Activated CD4-positive, alpha-beta T cell treated with anti-CD3 and anti-CD28 coated beads for 24 hours (primary cell): ENCODE data around the gene TNFSF8.

Experiments used
- DNase-seq, 2 donors: peaks; one replicate each; pipeline ENCODE4 v3.0.0-alpha.2; 2020; ENCODE audit warnings: low read depth in 2 of 2

Gene TNFSF8

GRCh38 chr9:114869845-114870244 is 60.5 kb downstream of the TNFSF8 start:
- no peak for DNase-seq

- DNase-seq, result no peak
Measured at GRCh38 chr9:114869378-114869777, 61.0 kb downstream of the TNFSF8 start.

GRCh38 chr9:114867327-114867726 is 63.1 kb downstream of the TNFSF8 start:
- DNase-seq, result no peak

DNA sequence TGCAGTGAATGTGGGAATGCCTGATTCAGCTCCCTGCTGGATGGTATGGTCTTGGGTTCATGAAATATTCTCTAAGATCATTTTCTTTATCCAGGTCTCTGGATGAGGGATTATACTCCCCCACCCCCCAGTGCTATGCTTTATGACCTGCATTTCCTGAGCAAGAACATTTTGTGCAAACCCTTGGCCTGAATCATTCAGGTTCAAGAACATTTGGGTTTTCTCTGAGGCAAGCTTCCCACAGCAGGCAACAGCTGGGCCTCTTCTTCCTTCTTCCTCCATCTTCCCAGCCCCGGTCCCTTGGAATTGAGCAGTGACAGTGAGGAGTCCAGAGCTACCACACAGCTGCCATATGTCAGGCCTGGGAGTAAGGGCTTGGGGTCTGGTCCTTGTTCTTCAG is 65.9 kb downstream of the TNFSF8 start:
- DNase-seq, result no peak

DNA sequence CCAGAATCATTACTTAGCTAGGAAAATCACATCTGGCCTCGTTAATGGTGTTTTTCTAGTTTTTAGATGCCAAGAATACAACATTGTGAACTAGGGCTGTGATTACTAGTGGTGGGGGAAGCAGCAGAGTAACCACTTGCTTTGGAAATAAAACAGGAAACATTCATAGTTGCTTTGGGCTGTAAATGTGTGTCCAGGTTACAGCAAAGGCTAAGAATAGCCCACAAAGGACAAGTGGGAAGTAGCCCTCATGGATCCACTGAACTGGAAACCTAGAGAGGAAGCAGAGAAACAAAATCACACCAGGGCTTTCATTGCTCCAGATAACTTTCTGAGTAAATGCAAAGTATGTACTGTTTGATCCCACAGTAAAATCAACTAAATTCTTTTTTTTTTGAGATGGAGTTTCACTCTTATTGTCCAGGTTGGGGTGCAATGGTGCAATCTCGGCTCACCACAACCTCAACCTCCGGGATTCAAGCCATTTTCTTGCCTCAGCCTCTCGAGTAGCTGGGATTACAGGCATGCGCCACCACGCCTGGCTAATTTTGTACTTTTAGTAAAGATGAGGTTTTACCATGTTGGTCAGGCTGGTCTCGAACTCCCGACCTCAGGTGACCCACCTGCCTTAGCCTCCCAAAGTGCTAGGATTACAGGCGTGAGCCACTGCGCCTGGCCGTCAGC is 68.3 kb downstream of the TNFSF8 start:
- DNase-seq, result no peak

GRCh38 chr9:114861273-114861672 is 69.1 kb downstream of the TNFSF8 start:
- DNase-seq, result no peak

DNA sequence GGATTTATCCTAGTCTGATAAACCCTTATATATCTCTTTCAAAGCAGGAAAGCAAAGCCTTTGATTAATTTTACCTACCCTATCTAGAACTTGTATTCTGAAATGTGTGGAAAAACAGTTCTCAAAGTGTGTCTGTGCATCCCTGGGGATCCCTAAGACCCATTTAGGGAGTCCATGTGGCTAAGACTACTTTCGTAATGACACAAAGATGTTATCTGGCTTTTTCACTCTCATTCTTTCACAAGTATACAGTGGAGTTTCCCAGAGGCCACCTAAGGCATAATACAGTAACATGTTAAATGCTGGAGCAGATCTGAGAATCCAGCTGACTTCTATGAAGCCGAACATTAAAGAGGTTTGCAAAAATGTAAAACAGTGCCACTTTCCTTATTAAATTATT is 70.2 kb downstream of the TNFSF8 start:
- DNase-seq, result no peak

DNA sequence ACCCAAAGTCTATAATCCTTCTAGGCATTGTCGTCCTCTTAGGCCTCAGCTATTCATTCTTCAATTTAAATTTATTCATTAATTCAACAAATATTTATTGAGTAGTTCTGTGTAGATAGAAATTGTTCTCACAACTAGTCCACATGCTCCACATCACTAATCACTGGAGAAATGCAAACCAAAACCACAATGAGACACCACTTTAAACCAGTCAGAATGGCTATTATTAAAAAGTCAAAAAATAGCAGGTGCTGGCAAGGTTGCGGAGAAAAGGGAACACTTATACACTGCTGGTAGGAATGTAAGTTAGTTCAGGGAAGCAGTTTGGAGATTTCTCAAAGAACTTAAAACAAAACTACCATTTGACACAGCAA is 73.5 kb downstream of the TNFSF8 start:
- DNase-seq, result no peak

DNA sequence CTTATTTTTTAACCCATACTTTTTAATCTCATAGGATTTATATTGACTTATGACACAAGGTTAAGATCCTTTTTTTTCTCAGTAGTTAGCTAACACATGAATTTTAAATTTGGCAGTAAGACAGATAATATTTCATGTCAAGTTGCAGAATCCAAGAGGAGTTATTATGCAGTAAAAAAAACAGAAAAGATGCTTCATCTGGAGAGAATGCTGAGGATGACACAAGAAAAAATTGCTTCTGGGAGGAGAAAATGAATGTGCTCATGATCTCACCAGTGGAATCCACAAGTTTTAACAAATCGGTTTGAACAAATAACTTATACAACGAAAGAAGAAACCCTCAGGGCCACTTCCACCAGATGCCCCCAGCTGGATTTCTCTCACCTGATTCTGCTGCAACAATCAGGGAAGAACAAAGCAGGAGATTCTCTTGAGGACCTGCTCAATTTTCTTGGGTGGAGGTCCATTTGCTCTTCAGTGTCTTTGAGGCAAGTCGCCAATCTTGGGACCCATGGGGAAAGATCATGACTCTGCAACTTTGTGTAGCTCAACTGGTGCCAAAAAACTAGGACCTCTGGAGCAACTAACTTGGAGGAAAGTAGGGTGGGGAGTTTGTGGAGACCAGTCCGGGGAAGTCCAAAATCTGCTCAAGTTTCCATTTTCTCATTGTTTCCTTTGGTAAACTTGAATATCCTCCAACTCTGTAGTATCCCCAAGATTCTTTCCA is 74.0 kb downstream of the TNFSF8 start:
- no peak for DNase-seq

GRCh38 chr9:114855488-114855887 is 74.9 kb downstream of the TNFSF8 start:
- DNase-seq, result no peak

GRCh38 chr9:114854736-114855355 is 75.5 kb downstream of the TNFSF8 start:
- DNase-seq, result no peak

GRCh38 chr9:114853071-114853855 is 77.1 kb downstream of the TNFSF8 start:
- DNase-seq, result no peak

GRCh38 chr9:114852050-114852594 is 78.3 kb downstream of the TNFSF8 start:
- DNase-seq, result no peak

DNA sequence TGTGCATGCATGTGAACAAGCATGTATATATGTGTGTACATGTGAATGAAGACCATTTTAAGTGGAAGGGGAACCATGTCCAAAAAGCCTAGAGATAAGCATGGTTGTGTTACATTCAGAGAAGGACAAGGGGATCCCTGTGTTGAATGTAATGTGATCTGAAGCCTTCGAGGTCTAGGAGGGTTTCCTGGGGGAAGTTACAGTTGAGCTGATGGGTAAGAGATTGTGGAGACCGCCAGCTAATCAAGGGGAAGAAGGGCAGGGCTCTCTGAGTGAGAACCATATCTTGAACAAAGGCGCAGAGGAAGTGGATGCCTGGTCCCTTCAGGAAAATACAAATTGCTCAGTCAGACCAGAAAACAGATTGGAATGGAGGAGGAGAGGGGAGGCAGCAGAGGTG is 79.1 kb downstream of the TNFSF8 start:
- no peak for DNase-seq
